Activated naive CD8-positive, alpha-beta T cell (primary cell): Measurements from ENCODE around the gene RMND1.
"Not testable (repeated sequence)": the region's sequence is repeated elsewhere in the genome, so short reads cannot be mapped to it uniquely, and the experiment has no call there.

Experiments used
- H3K27ac Mint-ChIP-seq: one replicate; pipeline ENCODE4 v1.8.0; 2021; ENCODE audit warnings: mixed read lengths
- H3K27me3 Mint-ChIP-seq: one replicate; pipeline ENCODE4 v1.8.0; 2021; ENCODE audit warnings: mixed read lengths
- H3K36me3 Mint-ChIP-seq: one replicate; pipeline ENCODE4 v1.8.0; 2021; ENCODE audit warnings: mixed read lengths
- H3K4me1 Mint-ChIP-seq: one replicate; pipeline ENCODE4 v1.8.0; 2021; ENCODE audit warnings: low read depth, mixed read lengths
- H3K4me3 Mint-ChIP-seq: one replicate; pipeline ENCODE4 v1.8.0; 2021; ENCODE audit warnings: mild to moderate bottlenecking, mixed read lengths
- H3K9me3 Mint-ChIP-seq: one replicate; pipeline ENCODE4 v1.8.0; 2021; ENCODE audit warnings: low read depth, mixed read lengths

The RMND1 gene

GRCh38 chr6:151477726-151478125 lies 25.8 kb upstream of the RMND1 start:
- Mint-ChIP-seq H3K27ac (no peak overlapping the region), H3K4me1 (peaks cover 20% of the 10 kb centered on the region), H3K4me3 (no peak overlapping the region), H3K36me3 (no peaks in the 10 kb centered on the region), H3K9me3 (no peaks in the 10 kb centered on the region), H3K27me3 (no peaks in the 10 kb centered on the region)

- no peak overlapping the region for H3K4me3 Mint-ChIP-seq
- no peak overlapping the region for H3K27ac Mint-ChIP-seq
- no peaks in the 10 kb centered on the region for H3K27me3 Mint-ChIP-seq
- no peaks in the 10 kb centered on the region for H3K9me3 Mint-ChIP-seq
- peaks cover 6% of the 10 kb centered on the region for H3K4me1 Mint-ChIP-seq
- no peaks in the 10 kb centered on the region for H3K36me3 Mint-ChIP-seq
Measured at GRCh38 chr6:151475653-151476523, 24.0 kb upstream of the RMND1 start.

DNA sequence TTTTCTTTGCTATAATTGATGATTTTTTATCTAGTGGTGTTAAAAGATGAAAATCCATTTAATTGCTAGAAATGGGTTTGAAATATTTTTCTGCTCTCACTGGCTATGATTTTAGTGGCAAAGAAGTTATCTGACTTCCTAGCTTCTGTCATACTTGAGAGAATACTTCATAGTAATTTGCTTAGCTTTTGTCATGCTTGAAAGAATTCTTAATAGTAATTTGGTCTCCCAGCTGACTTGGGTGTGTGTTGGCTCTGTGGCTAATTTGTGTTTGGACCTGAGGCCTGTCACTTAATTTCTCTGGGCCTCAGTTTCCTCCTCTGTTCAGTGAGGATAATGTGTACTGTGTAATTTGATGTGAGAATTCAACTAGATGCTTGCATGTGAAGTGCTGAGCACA lies 12.8 kb upstream of the RMND1 start:
- Mint-ChIP-seq H3K4me1 (peaks cover 11% of the 10 kb centered on the region), H3K4me3 (no peak overlapping the region), H3K27ac (no peak overlapping the region), H3K9me3 (no peaks in the 10 kb centered on the region), H3K27me3 (no peaks in the 10 kb centered on the region), H3K36me3 (peaks cover 3% of the 10 kb centered on the region)

GRCh38 chr6:151461673-151462072 lies 9.7 kb upstream of the RMND1 start:
- no peaks in the 10 kb centered on the region for H3K27me3 Mint-ChIP-seq
- peaks cover 3% of the 10 kb centered on the region for H3K36me3 Mint-ChIP-seq
- peaks cover 16% of the 10 kb centered on the region for H3K4me1 Mint-ChIP-seq
- H3K9me3 Mint-ChIP-seq, result no peaks in the 10 kb centered on the region
- H3K4me3 Mint-ChIP-seq, result no peak overlapping the region
- H3K27ac Mint-ChIP-seq, result no peak overlapping the region

DNA sequence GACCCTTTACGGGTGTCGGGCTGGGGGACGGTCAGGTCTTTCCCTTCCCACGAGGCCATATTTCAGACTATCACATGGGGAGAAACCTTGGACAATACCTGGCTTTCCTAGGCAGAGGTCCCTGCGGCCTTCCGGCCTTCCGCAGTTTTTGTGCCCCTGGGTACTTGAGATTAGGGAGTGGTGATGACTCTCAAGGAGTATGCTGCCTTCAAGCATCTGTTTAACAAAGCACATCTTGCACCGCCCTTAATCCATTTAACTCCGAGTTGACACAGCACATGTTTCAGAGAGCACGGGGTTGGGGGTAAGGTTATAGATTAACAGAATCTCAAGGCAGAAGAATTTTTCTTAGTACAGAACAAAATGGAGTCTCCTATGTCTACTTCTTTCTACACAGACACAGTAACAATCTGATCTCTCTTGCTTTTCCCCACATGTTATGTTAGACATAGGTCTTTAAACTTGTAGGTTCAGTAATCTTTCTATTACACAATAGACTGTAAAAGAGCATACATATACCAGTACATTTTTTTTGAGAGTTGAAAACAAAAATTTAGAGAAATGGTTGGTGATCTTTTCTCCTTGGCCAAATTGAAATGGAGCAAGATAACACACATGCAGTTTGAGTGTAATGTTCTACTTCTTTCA lies 3.9 kb upstream of the RMND1 start:
- peaks cover 44% of the 10 kb centered on the region for H3K4me1 Mint-ChIP-seq
- H3K4me3 Mint-ChIP-seq, H3K27me3 Mint-ChIP-seq, H3K9me3 Mint-ChIP-seq, H3K27ac Mint-ChIP-seq, H3K36me3 Mint-ChIP-seq: not testable (repeated sequence)

GRCh38 chr6:151452750-151453427 lies 963 bp upstream of the RMND1 start:
- no peaks in the 10 kb centered on the region for H3K36me3 Mint-ChIP-seq

GRCh38 chr6:151451417-151451949 lies 443 bp downstream of the RMND1 start:
- no peaks in the 10 kb centered on the region for H3K27me3 Mint-ChIP-seq
- H3K9me3 Mint-ChIP-seq, result no peaks in the 10 kb centered on the region
- H3K4me3 Mint-ChIP-seq, result peak overlapping the region; percentile 97
- H3K4me1 Mint-ChIP-seq, result peaks cover 44% of the 10 kb centered on the region
- peak overlapping the region; percentile 92 for H3K27ac Mint-ChIP-seq
- H3K36me3 Mint-ChIP-seq, result no peaks in the 10 kb centered on the region

More at GRCh38 chr6:151452750-151453427, 963 bp upstream of the RMND1 start:
- Mint-ChIP-seq H3K4me1 (peaks cover 47% of the 10 kb centered on the region), H3K27me3 (no peaks in the 10 kb centered on the region), H3K4me3 (peak overlapping the region; percentile 97), H3K27ac (peak overlapping the region; percentile 87), H3K9me3 (no peaks in the 10 kb centered on the region)

GRCh38 chr6:151450928-151451327 lies 998 bp downstream of the RMND1 start:
- not testable (repeated sequence) for H3K36me3 Mint-ChIP-seq, H3K9me3 Mint-ChIP-seq, H3K27me3 Mint-ChIP-seq
- peaks cover 41% of the 10 kb centered on the region for H3K4me1 Mint-ChIP-seq
- H3K4me3 Mint-ChIP-seq, result peak overlapping the region; percentile 97
- peak overlapping the region; percentile 92 for H3K27ac Mint-ChIP-seq

DNA sequence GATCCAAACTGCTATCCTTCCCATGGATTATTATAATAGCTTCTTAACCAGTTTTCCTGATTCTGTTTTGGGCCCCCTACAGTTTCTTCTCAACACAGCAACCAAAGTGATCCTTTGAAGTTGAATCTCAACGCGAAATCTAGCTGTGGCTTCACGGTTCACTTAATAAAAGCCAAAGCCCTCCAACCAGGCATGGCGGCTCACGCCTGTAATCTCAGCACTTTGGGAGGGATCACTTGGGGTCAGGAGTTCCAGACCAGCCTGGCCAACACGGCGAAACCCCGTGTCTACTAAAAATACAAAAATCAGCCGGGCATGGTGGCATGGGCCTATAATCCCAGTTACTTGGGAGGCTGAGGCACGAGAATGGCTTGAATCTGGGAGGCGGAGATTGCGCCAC lies 3.3 kb downstream of the RMND1 start:
- Mint-ChIP-seq H3K27ac (no peak overlapping the region), H3K4me3 (no peak overlapping the region), H3K27me3 (no peaks in the 10 kb centered on the region), H3K4me1 (peaks cover 31% of the 10 kb centered on the region), H3K9me3 (no peaks in the 10 kb centered on the region), H3K36me3 (peaks cover 2% of the 10 kb centered on the region)

GRCh38 chr6:151447237-151447636 lies 4.7 kb downstream of the RMND1 start:
- Mint-ChIP-seq H3K4me1 (peaks cover 26% of the 10 kb centered on the region), H3K9me3 (no peaks in the 10 kb centered on the region), H3K36me3 (peaks cover 2% of the 10 kb centered on the region), H3K27ac (no peak overlapping the region), H3K27me3 (no peaks in the 10 kb centered on the region), H3K4me3 (no peak overlapping the region)

- Mint-ChIP-seq H3K4me3 (no peak overlapping the region), H3K36me3 (peaks cover 2% of the 10 kb centered on the region), H3K9me3 (no peaks in the 10 kb centered on the region), H3K4me1 (peaks cover 32% of the 10 kb centered on the region), H3K27ac (no peak overlapping the region), H3K27me3 (no peaks in the 10 kb centered on the region)
Measured at GRCh38 chr6:151445482-151445881, 6.4 kb downstream of the RMND1 start.

DNA sequence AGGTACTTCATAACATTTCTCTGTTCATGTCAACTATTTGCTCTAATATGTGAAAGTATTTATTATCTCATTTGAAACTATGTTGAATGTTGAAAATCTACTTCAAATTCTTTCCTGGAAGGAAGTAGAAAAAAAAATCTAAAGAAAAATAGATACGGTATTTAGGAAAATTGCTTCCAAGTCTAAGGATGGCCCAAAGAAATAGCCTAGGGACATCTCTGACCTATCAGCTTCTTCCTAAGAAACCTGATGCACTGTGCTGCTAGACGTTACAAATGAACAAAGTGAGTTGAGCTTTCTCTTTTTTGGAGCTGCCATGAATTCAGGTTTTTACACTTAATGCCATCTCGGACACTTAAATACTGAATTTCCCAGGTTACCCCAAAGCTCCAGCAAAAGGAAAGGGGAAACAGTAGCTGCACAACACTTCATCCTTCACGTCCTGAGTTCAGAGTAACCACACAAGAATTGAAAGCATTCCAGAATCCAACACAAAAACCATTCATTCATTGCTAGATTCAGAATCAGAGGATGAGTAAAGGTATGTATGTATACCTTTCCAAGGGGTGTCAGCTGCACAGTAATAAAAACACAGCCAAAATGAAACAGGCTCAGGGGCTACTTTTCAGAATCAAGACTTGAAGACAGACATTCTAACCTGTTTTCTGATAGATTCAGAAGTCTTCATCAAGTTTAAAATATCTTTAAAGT lies 7.9 kb downstream of the RMND1 start:
- Mint-ChIP-seq H3K9me3 (no peaks in the 10 kb centered on the region), H3K27me3 (no peaks in the 10 kb centered on the region), H3K4me1 (peaks cover 33% of the 10 kb centered on the region), H3K4me3 (no peak overlapping the region), H3K27ac (no peak overlapping the region), H3K36me3 (peaks cover 2% of the 10 kb centered on the region)

DNA sequence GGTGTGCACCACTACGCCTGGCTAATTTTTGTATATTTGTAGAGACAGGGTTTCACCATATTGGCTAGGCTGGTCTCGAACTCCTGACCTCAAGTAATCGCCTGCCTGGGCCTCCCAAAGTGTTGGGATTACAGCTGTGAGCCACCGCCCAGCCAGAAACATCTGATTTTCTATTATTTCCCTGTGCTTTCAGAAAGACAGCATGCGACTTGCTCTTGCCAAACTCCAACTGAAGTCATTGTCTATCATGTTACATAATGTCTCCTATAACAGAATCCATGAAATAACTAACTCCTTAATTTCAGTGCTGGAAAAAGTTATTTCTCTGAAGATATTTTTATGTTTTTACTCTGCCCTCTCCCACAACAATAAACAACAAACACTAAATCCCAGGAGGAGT lies 8.5 kb downstream of the RMND1 start:
- peaks cover 2% of the 10 kb centered on the region for H3K36me3 Mint-ChIP-seq
- H3K9me3 Mint-ChIP-seq, result no peaks in the 10 kb centered on the region
- H3K27ac Mint-ChIP-seq, result no peak overlapping the region
- no peak overlapping the region for H3K4me3 Mint-ChIP-seq
- H3K27me3 Mint-ChIP-seq, result no peaks in the 10 kb centered on the region
- H3K4me1 Mint-ChIP-seq, result peaks cover 33% of the 10 kb centered on the region

GRCh38 chr6:151442371-151442770 lies 9.6 kb downstream of the RMND1 start:
- Mint-ChIP-seq H3K9me3 (no peaks in the 10 kb centered on the region), H3K4me1 (peaks cover 37% of the 10 kb centered on the region), H3K27ac (no peak overlapping the region), H3K27me3 (no peaks in the 10 kb centered on the region), H3K36me3 (peaks cover 2% of the 10 kb centered on the region), H3K4me3 (no peak overlapping the region)
